DOHH2 (cell line): ENCODE measurements around the gene CAPN10.

ENCODE experiments used
- H3F3A ChIP-seq: fragments of 200-600 bp; sonication (generic), shearing (Covaris generic); 2 replicates; pipeline ENCODE4 v1.6.0; 2016; ENCODE audit warnings: antibody characterized with exemption, mild to moderate bottlenecking; ENCODE audit not compliant: control insufficient read depth, insufficient read depth
- H3K27ac ChIP-seq: fragments of 200-600 bp; sonication (generic); 2 replicates; pipeline ENCODE4 v1.5.1; 2014; ENCODE audit warnings: low read depth, mild to moderate bottlenecking, low read length, moderate library complexity
- H3K27me3 ChIP-seq: fragments of 200-600 bp; sonication (generic); 2 replicates; pipeline ENCODE4 v1.6.1; 2014; ENCODE audit warnings: mild to moderate bottlenecking, low read length, mixed read lengths; ENCODE audit not compliant: control insufficient read depth
- H3K36me3 ChIP-seq: fragments of 200-600 bp; sonication (generic); 2 replicates; pipeline ENCODE4 v1.6.1; 2014; ENCODE audit warnings: mild to moderate bottlenecking, low read length, moderate library complexity, mixed read lengths; ENCODE audit not compliant: control insufficient read depth
- H3K4me1 ChIP-seq: fragments of 200-600 bp; sonication (generic); 2 replicates; pipeline ENCODE4 v1.6.1; 2014; ENCODE audit warnings: mild to moderate bottlenecking, low read length, mixed read lengths; ENCODE audit not compliant: control insufficient read depth
- H3K4me2 ChIP-seq: fragments of 200-600 bp; sonication (generic); 2 replicates; pipeline ENCODE4 v1.6.0; 2014; ENCODE audit warnings: mild to moderate bottlenecking, low read length, moderate library complexity
- H3K4me3 ChIP-seq: fragments of 200-600 bp; sonication (generic); 2 replicates; pipeline ENCODE4 v1.5.1; 2014; ENCODE audit warnings: mild to moderate bottlenecking, low read length, mixed read lengths
- H3K79me2 ChIP-seq: fragments of 200-600 bp; sonication (generic); 2 replicates; pipeline ENCODE4 v1.6.1; 2014; ENCODE audit warnings: mild to moderate bottlenecking, low read length, mixed read lengths; ENCODE audit not compliant: control insufficient read depth
- H3K9me2 ChIP-seq: fragments of 200-600 bp; sonication (generic); replicated peaks from 2 replicates; pipeline ENCODE4 v1.6.1; 2014; ENCODE audit warnings: mild to moderate bottlenecking, low read length, mixed read lengths; ENCODE audit not compliant: control insufficient read depth
- H3K9me3 ChIP-seq: fragments of 200-600 bp; sonication (generic); 2 replicates; pipeline ENCODE4 v1.6.1; 2014; ENCODE audit warnings: antibody characterized with exemption, low read length, mixed read lengths; ENCODE audit not compliant: control insufficient read depth, insufficient read depth
- H4K20me1 ChIP-seq: fragments of 200-600 bp; sonication (generic); 2 replicates; pipeline ENCODE4 v1.6.0; 2014; ENCODE audit warnings: low read depth, mild to moderate bottlenecking, antibody characterized with exemption, low read length, moderate library complexity; ENCODE audit not compliant: control insufficient read depth, insufficient read depth
- EZH2phosphoT487 ChIP-seq: fragments of 200-600 bp; sonication (generic); IDR thresholded peaks from 2 replicates; pipeline ENCODE4 v1.6.1; 2017; ENCODE audit warnings: borderline replicate concordance, mild to moderate bottlenecking, antibody characterized with exemption, low read length, moderate library complexity, mixed read lengths
- TF ChIP-seq, protein P1 (sequence below): fragments of 200-600 bp; sonication (generic); IDR thresholded peaks from one replicate; pipeline ENCODE4 v1.5.1; 2014; ENCODE audit warnings: antibody characterized with exemption, mild to moderate bottlenecking, low read depth, low read length; ENCODE audit not compliant: poor library complexity, severe bottlenecking

The CAPN10 gene

DNA sequence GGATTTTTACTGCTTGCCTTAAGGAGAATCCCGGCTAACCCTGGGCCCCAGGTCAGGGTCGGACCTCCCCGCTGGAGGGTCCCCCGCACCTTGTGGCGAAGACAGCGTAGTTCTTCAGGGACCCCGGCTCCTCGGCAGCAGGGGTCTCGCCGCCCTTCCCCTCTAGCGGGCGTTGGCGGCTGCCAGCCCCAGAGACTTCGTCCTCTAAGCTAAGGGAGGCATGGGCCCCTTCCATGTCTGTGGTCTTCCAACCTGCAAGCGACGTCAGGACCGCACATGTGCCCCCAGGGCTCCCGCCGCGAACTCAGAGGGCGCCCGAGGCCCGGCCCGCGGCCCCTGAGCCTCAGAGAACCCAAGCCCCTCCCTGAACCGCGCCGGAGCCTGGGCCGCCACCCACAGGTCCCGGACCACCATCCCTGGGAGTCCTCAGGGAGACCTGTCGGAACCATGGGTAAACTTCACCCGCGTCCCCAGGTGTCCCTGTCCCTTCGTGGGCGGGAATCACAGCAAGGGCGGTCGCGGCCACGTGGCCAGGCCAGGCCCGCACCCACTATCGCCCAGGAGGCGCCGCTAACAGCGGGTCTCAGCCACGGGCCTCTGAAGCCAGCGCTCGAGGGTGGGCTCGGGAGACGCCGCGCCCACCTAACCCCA is 29.3 kb upstream of the CAPN10 start:
- TF ChIP-seq, protein P1, sequence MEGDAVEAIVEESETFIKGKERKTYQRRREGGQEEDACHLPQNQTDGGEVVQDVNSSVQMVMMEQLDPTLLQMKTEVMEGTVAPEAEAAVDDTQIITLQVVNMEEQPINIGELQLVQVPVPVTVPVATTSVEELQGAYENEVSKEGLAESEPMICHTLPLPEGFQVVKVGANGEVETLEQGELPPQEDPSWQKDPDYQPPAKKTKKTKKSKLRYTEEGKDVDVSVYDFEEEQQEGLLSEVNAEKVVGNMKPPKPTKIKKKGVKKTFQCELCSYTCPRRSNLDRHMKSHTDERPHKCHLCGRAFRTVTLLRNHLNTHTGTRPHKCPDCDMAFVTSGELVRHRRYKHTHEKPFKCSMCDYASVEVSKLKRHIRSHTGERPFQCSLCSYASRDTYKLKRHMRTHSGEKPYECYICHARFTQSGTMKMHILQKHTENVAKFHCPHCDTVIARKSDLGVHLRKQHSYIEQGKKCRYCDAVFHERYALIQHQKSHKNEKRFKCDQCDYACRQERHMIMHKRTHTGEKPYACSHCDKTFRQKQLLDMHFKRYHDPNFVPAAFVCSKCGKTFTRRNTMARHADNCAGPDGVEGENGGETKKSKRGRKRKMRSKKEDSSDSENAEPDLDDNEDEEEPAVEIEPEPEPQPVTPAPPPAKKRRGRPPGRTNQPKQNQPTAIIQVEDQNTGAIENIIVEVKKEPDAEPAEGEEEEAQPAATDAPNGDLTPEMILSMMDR, result no peak
- no peak for TF ChIP-seq EZH2phosphoT487
- Histone ChIP-seq H3K9me3 (no peaks in the 10 kb centered on the region), H3K4me3 (no peak overlapping the region), H3K9me2 (no peaks in the 10 kb centered on the region), H3K27me3 (no peaks in the 10 kb centered on the region), H3F3A (peaks cover 12% of the 10 kb centered on the region), H3K27ac (no peak overlapping the region), H4K20me1 (no peaks in the 10 kb centered on the region), H3K4me2 (no peak overlapping the region), H3K36me3 (peaks cover 80% of the 10 kb centered on the region), H3K79me2 (peaks cover 89% of the 10 kb centered on the region), H3K4me1 (peaks cover 36% of the 10 kb centered on the region)

DNA sequence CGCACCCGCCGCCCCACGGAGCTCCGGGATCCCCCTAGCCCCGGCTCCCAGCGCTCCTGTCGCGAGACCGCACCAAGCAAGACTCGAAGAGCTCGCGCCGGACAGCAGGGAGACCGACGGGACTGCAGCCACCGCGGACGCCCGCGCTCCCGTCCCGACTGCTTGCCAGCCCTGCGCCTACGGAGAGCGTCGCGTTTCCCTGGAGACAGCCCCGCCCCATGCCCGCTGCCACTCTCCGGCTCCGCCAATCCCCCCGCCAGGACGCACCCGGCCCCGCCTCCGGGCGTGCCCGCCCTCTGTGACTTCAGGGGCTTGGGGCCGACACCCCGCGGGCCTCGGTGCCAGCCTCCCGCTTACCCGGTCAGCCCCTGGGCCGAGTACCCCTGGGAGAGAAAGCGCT is 28.7 kb upstream of the CAPN10 start, which contains the start of gene ANKMY1:
Gene ANKMY1, minus strand, starts transcription at position 181 of the 400 bp plus-strand sequence. CDS start 653 bp downstream, outside the sequence.
- Histone ChIP-seq H3K27ac (no peak within 1 kb of the TSS; the same call in 1 of the 2 replicates), H3K4me1 (peaks cover 41% of the 10 kb centered on the region), H3K27me3 (no peaks in the 10 kb centered on the region), H3K4me3 (peak within 1 kb of the TSS; percentile 93), H3K9me3 (no peaks in the 10 kb centered on the region), H3K79me2 (peaks cover 93% of the 10 kb centered on the region), H3K9me2 (no peaks in the 10 kb centered on the region), H4K20me1 (no peaks in the 10 kb centered on the region), H3K36me3 (peaks cover 80% of the 10 kb centered on the region), H3K4me2 (peak within 1 kb of the TSS; percentile 71), H3F3A (peaks cover 11% of the 10 kb centered on the region)
- no peak for TF ChIP-seq EZH2phosphoT487
- TF ChIP-seq, protein P1, result no peak

DNA sequence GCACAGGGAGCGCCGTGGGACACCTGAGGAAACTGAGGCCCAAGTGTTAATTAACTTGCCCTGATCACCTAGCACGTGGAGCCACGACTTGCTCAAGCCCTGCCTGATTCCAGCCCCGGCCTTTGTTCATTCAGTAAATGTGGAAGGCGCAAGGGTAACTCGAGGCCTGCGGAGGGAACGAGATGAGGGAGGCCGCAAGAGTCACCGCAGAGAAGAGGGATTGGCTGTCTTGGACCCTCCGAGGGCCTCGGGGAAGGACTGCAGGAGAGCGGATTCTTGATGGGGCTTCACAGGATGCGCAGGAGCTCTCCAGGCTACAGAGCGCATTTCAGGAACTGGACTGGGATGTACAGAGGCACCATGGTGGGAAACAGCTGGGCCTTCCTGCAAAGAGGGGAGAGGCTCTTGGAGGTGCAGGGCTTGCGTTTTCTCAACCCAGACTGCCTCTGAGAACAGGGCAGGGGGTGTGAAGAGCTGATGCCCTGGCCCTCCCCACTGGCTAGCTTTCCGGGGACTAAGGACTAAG is 28.2 kb upstream of the CAPN10 start:
- TF ChIP-seq, protein P1, result no peak
- no peak for TF ChIP-seq EZH2phosphoT487
- Histone ChIP-seq H3F3A (peaks cover 11% of the 10 kb centered on the region), H3K27ac (no peak overlapping the region), H3K27me3 (no peaks in the 10 kb centered on the region), H3K4me1 (peaks cover 43% of the 10 kb centered on the region), H3K36me3 (peaks cover 80% of the 10 kb centered on the region), H3K9me3 (no peaks in the 10 kb centered on the region), H3K79me2 (peaks cover 92% of the 10 kb centered on the region), H4K20me1 (no peaks in the 10 kb centered on the region), H3K4me2 (peak overlapping the region; percentile 71), H3K4me3 (peak overlapping the region; percentile 93; the same call in 1 of the 2 replicates), H3K9me2 (no peaks in the 10 kb centered on the region)
